ENCODE measurements around the gene ARHGAP22. TPM values are rescaled to one million over a fixed set of nuclear protein-coding genes. Genes with fewer than 3 reads are reported as not detected.

ARHGAP22 gene
- total RNA-seq, 1 donor from 2014 or later: 1.9 TPM

- TF ChIP-seq CTCF (IDR thresholded peaks at IDR 0.05; ENCODE audit: unreplicated experiment): no peak
- H3K9me3 Mint-ChIP-seq (ENCODE audit: unreplicated experiment): no peaks in the 10 kb centered on the region
- no peak for DNase-seq (ENCODE audit: low spot score)
- H3K36me3 Mint-ChIP-seq (ENCODE audit: low read depth, unreplicated experiment): no peaks in the 10 kb centered on the region
- peaks cover 8% of the 10 kb centered on the region for H3K4me1 Mint-ChIP-seq (ENCODE audit: unreplicated experiment)
- H3K27ac Mint-ChIP-seq (ENCODE audit: unreplicated experiment): peak overlapping the region; percentile 7
- peaks cover 5% of the 10 kb centered on the region for H3K27me3 Mint-ChIP-seq (ENCODE audit: unreplicated experiment)
- H3K4me3 Mint-ChIP-seq (ENCODE audit: unreplicated experiment): no peak overlapping the region
Observed at GRCh38 chr10:48606530-48607355, 1.9 kb upstream of the ARHGAP22 start.

GRCh38 chr10:48605786-48606529, 1.1 kb upstream of the ARHGAP22 start:
- Mint-ChIP-seq H3K4me3 (ENCODE audit: unreplicated experiment) (no peak overlapping the region), H3K36me3 (ENCODE audit: low read depth, unreplicated experiment) (no peaks in the 10 kb centered on the region), H3K9me3 (ENCODE audit: unreplicated experiment) (no peaks in the 10 kb centered on the region), H3K27me3 (ENCODE audit: unreplicated experiment) (peaks cover 5% of the 10 kb centered on the region), H3K27ac (ENCODE audit: unreplicated experiment) (peak overlapping the region; percentile 7), H3K4me1 (ENCODE audit: unreplicated experiment) (peaks cover 8% of the 10 kb centered on the region)
- no peak for DNase-seq (ENCODE audit: low spot score)
- TF ChIP-seq CTCF (IDR thresholded peaks at IDR 0.05; ENCODE audit: unreplicated experiment): no peak

GRCh38 chr10:48604039-48604990, 558 bp downstream of the ARHGAP22 start:
- peaks cover 8% of the 10 kb centered on the region for H3K4me1 Mint-ChIP-seq (ENCODE audit: unreplicated experiment)
- H3K9me3 Mint-ChIP-seq (ENCODE audit: unreplicated experiment): no peaks in the 10 kb centered on the region
- no peak overlapping the region for H3K4me3 Mint-ChIP-seq (ENCODE audit: unreplicated experiment)
- no peak for TF ChIP-seq CTCF (IDR thresholded peaks at IDR 0.05; ENCODE audit: unreplicated experiment)
- no peak overlapping the region for H3K27ac Mint-ChIP-seq (ENCODE audit: unreplicated experiment)
- H3K27me3 Mint-ChIP-seq (ENCODE audit: unreplicated experiment): peaks cover 5% of the 10 kb centered on the region
- no peaks in the 10 kb centered on the region for H3K36me3 Mint-ChIP-seq (ENCODE audit: low read depth, unreplicated experiment)
- no peak for DNase-seq (ENCODE audit: low spot score)

- Mint-ChIP-seq H3K4me3 (ENCODE audit: unreplicated experiment) (no peak overlapping the region), H3K27me3 (ENCODE audit: unreplicated experiment) (peaks cover 5% of the 10 kb centered on the region), H3K4me1 (ENCODE audit: unreplicated experiment) (peaks cover 8% of the 10 kb centered on the region), H3K36me3 (ENCODE audit: low read depth, unreplicated experiment) (no peaks in the 10 kb centered on the region), H3K9me3 (ENCODE audit: unreplicated experiment) (no peaks in the 10 kb centered on the region), H3K27ac (ENCODE audit: unreplicated experiment) (no peak overlapping the region)
- DNase-seq (ENCODE audit: low spot score): no peak
- TF ChIP-seq CTCF (IDR thresholded peaks at IDR 0.05; ENCODE audit: unreplicated experiment): no peak
Observed at GRCh38 chr10:48603421-48604038, 1.3 kb downstream of the ARHGAP22 start.
